Kidney (tissue), 14 donors: Measurements from ENCODE around the gene UBE2L3. TPM values are rescaled to one million over a fixed set of nuclear protein-coding genes. Genes with fewer than 3 reads are reported as not detected.

ENCODE experiments used
- DNase-seq, 5 donors: peaks; one replicate each; pipeline ENCODE4 v3.0.0-alpha.2; 2013 to 2020
- FAIRE-seq: peaks from 2 replicates; lab custom pipeline; 2012; peaks lifted over from hg19 to GRCh38; lab: Jason Lieb, UNC
- H3K27ac ChIP-seq, 2 donors: one replicate each; pipeline ENCODE4 v1.7.0; 2013; ENCODE audit warnings: low read depth in 2 of 2, low read length in 2 of 2, inconsistent platforms in 1 of 2
- H3K27me3 ChIP-seq: one replicate; pipeline ENCODE4 v1.7.1; 2013; ENCODE audit warnings: low read length, inconsistent platforms; ENCODE audit not compliant: control insufficient read depth, insufficient read depth
- H3K36me3 ChIP-seq, 3 donors: one replicate each; pipeline versions ENCODE4 v1.7.0 to v1.7.1; 2013; ENCODE audit warnings: low read length in 3 of 3, control low read depth in 1 of 3, inconsistent platforms in 1 of 3; ENCODE audit not compliant: insufficient read depth in 3 of 3, control insufficient read depth in 2 of 3
- H3K4me1 ChIP-seq, 3 donors: one replicate each; pipeline versions ENCODE4 v1.7.0 to v1.7.1; 2013; ENCODE audit warnings: low read length in 3 of 3, inconsistent platforms in 1 of 3, low read depth in 1 of 3; ENCODE audit not compliant: control insufficient read depth in 2 of 3, insufficient read depth in 2 of 3
- H3K4me3 ChIP-seq, 3 donors: one replicate each; pipeline versions ENCODE4 v1.7.0 to v1.8.1; 2013; ENCODE audit warnings: low read length in 3 of 3, control low read depth in 1 of 3, inconsistent platforms in 1 of 3
- H3K9ac ChIP-seq, 3 donors: one replicate each; pipeline versions ENCODE4 v1.7.0 to v1.7.1; 2013; ENCODE audit warnings: low read length in 3 of 3, control low read depth in 1 of 3, inconsistent platforms in 1 of 3
- H3K9me3 ChIP-seq, 3 donors: one replicate each; pipeline versions ENCODE4 v1.7.0 to v1.7.1; 2013; ENCODE audit warnings: low read length in 3 of 3, control low read depth in 1 of 3, inconsistent platforms in 1 of 3; ENCODE audit not compliant: control insufficient read depth in 2 of 3, insufficient read depth in 1 of 3
- intact Hi-C: fragments of 100-400 bp; cut with DNase I; formaldehyde crosslinking; loops from one replicate; pipeline ENCODE4 v1.11.1; 2022
- polyA plus RNA-seq: library from polyadenylated mRNA; stranded (reverse); fragments of 350-450 nt; fragmentation: Illumina TruSeq; extraction: RNeasy Lipid Tissue Mini Kit (QIAGEN cat#74804); gene quantifications from one replicate; pipeline ENCODE4 v1.2.3, GENCODE V29; 2014; ENCODE audit warnings: low read depth, low replicate concordance; ENCODE audit not compliant: insufficient read depth
- total RNA-seq: library from RNA; stranded (reverse); fragmentation: NEBNext Ultra II Directional; extraction: Animal tissue kit (Norgen Biotek cat#: 25700); gene quantifications from one replicate; pipeline ENCODE4 v1.2.1, GENCODE V29; 2021
- TF ChIP-seq, protein P1 (sequence below): IDR thresholded peaks from 3 replicates; pipeline ENCODE4 v1.5.1; 2012; ENCODE audit warnings: mild to moderate bottlenecking, moderate library complexity, borderline replicate concordance; ENCODE audit not compliant: insufficient read depth; ENCODE audit errors: extremely low read depth
- donor health status: control.
- donor health status: control.
- donor health status: control.
- donor health status: control.
- donor health status: control.
- donor health status: DM: yes; HTN: yes; CAD: no.
- donor health status: Normal renal cell carcinoma (clear cell type).

UBE2L3 gene
- total and polyA plus RNA-seq, 2 donors from 2014 or later, result 45.8 to 70.0 TPM

GRCh38 chr22:21598302-21598701, 30.8 kb downstream of the UBE2L3 start:
- Histone ChIP-seq H3K4me1 (no peaks in the 10 kb centered on the region), H3K36me3 (peaks cover 0 to 11% (median 11%) of the 10 kb centered on the region in 3 donors), H3K27ac (no peak overlapping the region), H3K27me3 (no peaks in the 10 kb centered on the region), H3K9me3 (no peaks in the 10 kb centered on the region), H3K9ac (no peak overlapping the region), H3K4me3 (no peak overlapping the region)
- TF ChIP-seq, protein P1, sequence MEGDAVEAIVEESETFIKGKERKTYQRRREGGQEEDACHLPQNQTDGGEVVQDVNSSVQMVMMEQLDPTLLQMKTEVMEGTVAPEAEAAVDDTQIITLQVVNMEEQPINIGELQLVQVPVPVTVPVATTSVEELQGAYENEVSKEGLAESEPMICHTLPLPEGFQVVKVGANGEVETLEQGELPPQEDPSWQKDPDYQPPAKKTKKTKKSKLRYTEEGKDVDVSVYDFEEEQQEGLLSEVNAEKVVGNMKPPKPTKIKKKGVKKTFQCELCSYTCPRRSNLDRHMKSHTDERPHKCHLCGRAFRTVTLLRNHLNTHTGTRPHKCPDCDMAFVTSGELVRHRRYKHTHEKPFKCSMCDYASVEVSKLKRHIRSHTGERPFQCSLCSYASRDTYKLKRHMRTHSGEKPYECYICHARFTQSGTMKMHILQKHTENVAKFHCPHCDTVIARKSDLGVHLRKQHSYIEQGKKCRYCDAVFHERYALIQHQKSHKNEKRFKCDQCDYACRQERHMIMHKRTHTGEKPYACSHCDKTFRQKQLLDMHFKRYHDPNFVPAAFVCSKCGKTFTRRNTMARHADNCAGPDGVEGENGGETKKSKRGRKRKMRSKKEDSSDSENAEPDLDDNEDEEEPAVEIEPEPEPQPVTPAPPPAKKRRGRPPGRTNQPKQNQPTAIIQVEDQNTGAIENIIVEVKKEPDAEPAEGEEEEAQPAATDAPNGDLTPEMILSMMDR, result no peak
- intact Hi-C loops, result no loop called here
- no peak for DNase-seq
- FAIRE-seq, result no peak

DNA sequence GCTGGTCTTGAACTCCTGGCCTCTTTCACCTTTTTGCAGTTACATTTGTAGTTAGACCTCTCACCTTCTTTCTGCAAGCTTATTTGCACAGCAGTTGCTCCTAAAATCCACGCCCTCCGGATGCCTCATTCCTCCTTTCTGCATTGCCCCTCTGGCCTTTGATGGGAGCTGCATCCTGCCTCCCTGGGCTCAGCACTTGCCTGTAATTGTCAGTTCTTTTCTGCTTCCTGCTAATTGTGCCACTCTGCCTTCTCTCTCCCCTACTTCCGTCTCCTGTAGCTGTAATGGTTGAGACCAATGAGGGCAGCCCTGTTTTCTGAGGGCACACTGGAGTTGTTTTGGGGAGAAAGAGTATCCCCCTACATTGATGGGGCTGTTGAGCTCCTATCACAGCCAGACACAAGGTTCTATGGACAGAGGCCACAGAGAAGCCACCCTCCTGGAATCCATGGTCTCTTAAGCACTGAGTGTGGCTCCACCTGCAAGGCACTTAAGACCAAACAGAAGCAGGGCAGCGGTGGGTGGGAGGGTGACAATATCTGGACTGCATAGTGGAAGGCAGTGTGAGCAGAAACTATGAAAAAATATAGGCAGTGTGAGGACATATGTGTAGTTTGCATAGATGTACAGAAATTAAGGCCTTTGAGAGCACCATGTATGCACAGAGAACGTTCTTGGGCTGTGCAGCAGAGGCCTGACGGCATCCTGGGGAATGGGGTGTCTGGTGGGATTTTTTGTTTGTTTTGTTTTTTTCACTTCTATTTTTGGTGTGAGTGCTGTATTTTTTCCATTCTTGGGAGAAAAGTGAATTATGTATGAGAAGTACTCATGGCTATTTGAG, 31.8 kb downstream of the UBE2L3 start:
- Histone ChIP-seq H3K9ac (no peak overlapping the region), H3K27ac (no peak overlapping the region), H3K36me3 (peaks cover 0 to 5% (median 1%) of the 10 kb centered on the region in 3 donors), H3K27me3 (no peaks in the 10 kb centered on the region), H3K9me3 (no peaks in the 10 kb centered on the region), H3K4me3 (no peak overlapping the region), H3K4me1 (no peaks in the 10 kb centered on the region)
- DNase-seq (no peak), FAIRE-seq (no peak)
- intact Hi-C loops, result no loop called here
- TF ChIP-seq, protein P1, result no peak

DNA sequence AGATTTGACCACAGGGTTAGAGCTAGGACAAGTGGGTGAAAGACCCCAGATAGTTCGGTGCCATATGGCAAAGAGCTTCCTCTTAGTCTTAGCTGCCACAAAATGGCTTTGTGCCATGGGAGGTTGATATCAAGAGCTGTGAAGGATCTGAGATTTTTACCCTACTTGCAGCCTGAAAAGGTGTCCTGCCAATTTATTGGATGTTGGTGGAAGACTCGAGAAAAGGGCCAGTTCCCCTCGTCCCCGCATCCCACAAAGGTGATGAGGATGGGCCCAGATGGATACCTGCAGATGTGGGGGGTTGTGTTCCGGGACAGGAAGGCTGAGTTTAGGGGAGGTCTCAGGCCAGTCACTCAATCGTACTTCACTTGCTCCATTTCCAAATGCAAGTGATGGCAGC, 35.1 kb downstream of the UBE2L3 start:
- FAIRE-seq, result no peak

More for the DNA sequence above, 35.1 kb downstream of the UBE2L3 start:
- Histone ChIP-seq H3K4me3 (no peak overlapping the region), H3K9ac (no peak overlapping the region), H3K27ac (no peak overlapping the region), H3K27me3 (no peaks in the 10 kb centered on the region), H3K36me3 (peaks cover 0 to 3% (median 0%) of the 10 kb centered on the region in 3 donors), H3K4me1 (no peaks in the 10 kb centered on the region), H3K9me3 (no peaks in the 10 kb centered on the region)
- DNase-seq, result no peak
- intact Hi-C loops, result no loop called here
- TF ChIP-seq, protein P1, result no peak
